H1 (cell line): ENCODE results near the gene CCNYL1. TPM values are rescaled to one million over a fixed set of nuclear protein-coding genes. Genes with fewer than 3 reads are reported as not detected.

ENCODE experiments used
- CTCF ChIA-PET: fragments of 300-600 bp; sonication (Branson Sonifier 250); formaldehyde crosslinking; loops from one replicate; lab custom pipeline; 2021; ENCODE audit not compliant: partially characterized antibody; lab: Charles Lee
- POLR2A ChIA-PET: fragments of 300-600 bp; sonication (Branson Sonifier 250); formaldehyde crosslinking; loops from one replicate; lab custom pipeline; 2021; ENCODE audit warnings: inconsistent platforms; ENCODE audit not compliant: partially characterized antibody; lab: Charles Lee
- DNase-seq, 2 experiments: peaks; one replicate each; pipeline versions ENCODE4 v3.0.0 to v3.0.0-alpha.2; 2010 to 2022; ENCODE audit warnings: low spot score in 2 of 2, low read depth in 1 of 2, mixed read lengths in 1 of 2
- FAIRE-seq: peaks from 2 replicates; lab custom pipeline; 2011; peaks lifted over from hg19 to GRCh38; lab: Jason Lieb, UNC
- H2AFZ ChIP-seq: 2 replicates; pipeline ENCODE4 v1.8.1; 2012; ENCODE audit warnings: low read length, inconsistent platforms
- H2AK5ac ChIP-seq: 2 replicates; pipeline ENCODE4 v1.6.1; 2013; ENCODE audit warnings: low read depth, low read length
- H2BK120ac ChIP-seq: replicated peaks from 2 replicates; pipeline ENCODE3; 2013; ENCODE audit warnings: low read depth, low read length, inconsistent platforms
- H2BK12ac ChIP-seq: 2 replicates; pipeline ENCODE4 v1.6.1; 2013; ENCODE audit warnings: low read depth, low read length
- H2BK15ac ChIP-seq: 2 replicates; pipeline ENCODE4 v1.6.1; 2013; ENCODE audit warnings: low read length
- H2BK20ac ChIP-seq: 2 replicates; pipeline ENCODE4 v1.6.1; 2013; ENCODE audit warnings: low read length
- H2BK5ac ChIP-seq: 2 replicates; pipeline ENCODE4 v1.6.1; 2013; ENCODE audit warnings: low read depth, low read length
- H3K14ac ChIP-seq: 2 replicates; pipeline ENCODE4 v1.6.1; 2013; ENCODE audit warnings: inconsistent platforms; ENCODE audit not compliant: insufficient read length
- H3K18ac ChIP-seq: 2 replicates; pipeline ENCODE4 v1.6.1; 2013; ENCODE audit warnings: low read length; ENCODE audit errors: extremely low read depth
- H3K23ac ChIP-seq: 2 replicates; pipeline ENCODE4 v1.6.1; 2013; ENCODE audit warnings: inconsistent platforms; ENCODE audit not compliant: insufficient read length
- H3K23me2 ChIP-seq: 2 replicates; pipeline ENCODE4 v1.6.1; 2013; ENCODE audit warnings: low read depth, low read length
- H3K27ac ChIP-seq: 2 replicates; pipeline ENCODE4 v1.6.1; 2011; ENCODE audit warnings: low read depth, low read length, inconsistent platforms
- H3K27me3 ChIP-seq, 4 experiments: replicated peaks in 1 of 4; 1 replicate in 1 of 4; 2 replicates in 3 of 4; pipeline versions ENCODE4 v1.6.1 to v1.8.1; 2011 to 2013; ENCODE audit warnings: low read length in 3 of 4, mild to moderate bottlenecking in 3 of 4, inconsistent platforms in 2 of 4, mixed read lengths in 2 of 4, moderate library complexity in 1 of 4; ENCODE audit not compliant: control insufficient read depth in 3 of 4, insufficient read depth in 3 of 4; ENCODE audit errors: extremely low read depth in 1 of 4
- H3K36me3 ChIP-seq, 4 experiments: 2 replicates each; pipeline versions ENCODE4 v1.6.1 to v1.8.1; 2011 to 2013; ENCODE audit warnings: mild to moderate bottlenecking in 4 of 4, low read length in 3 of 4, moderate library complexity in 2 of 4, control low read depth in 1 of 4, inconsistent platforms in 1 of 4; ENCODE audit not compliant: insufficient read depth in 4 of 4, control insufficient read depth in 2 of 4
- H3K4ac ChIP-seq: replicated peaks from 2 replicates; pipeline ENCODE3; 2013; ENCODE audit warnings: low read length, low read depth, mixed read lengths, inconsistent platforms; ENCODE audit not compliant: insufficient read length
- H3K4me1 ChIP-seq, 4 experiments: replicated peaks in 1 of 4; 1 replicate in 1 of 4; 2 replicates in 3 of 4; pipeline versions ENCODE4 v1.6.1 to v1.8.1; 2011 to 2013; ENCODE audit warnings: low read length in 3 of 4, inconsistent platforms in 2 of 4, mixed read lengths in 1 of 4; ENCODE audit not compliant: insufficient read depth in 4 of 4, control insufficient read depth in 3 of 4
- H3K4me2 ChIP-seq, 2 experiments: 2 replicates each; pipeline versions ENCODE4 v1.6.1 to v1.8.1; 2011 to 2013; ENCODE audit warnings: low read depth in 2 of 2, low read length in 2 of 2, control low read depth in 1 of 2, inconsistent platforms in 1 of 2, mild to moderate bottlenecking in 1 of 2; ENCODE audit not compliant: insufficient read depth in 1 of 2
- H3K4me3 ChIP-seq, 4 experiments: fragments of 200-600, 300-600 bp in 1 of 4; sonication (generic), shearing (Covaris generic), sonication (Bioruptor Twin) in 1 of 4; 2 replicates each; pipeline versions ENCODE4 v1.5.1 to v1.8.1; 2011 to 2016; ENCODE audit warnings: low read length in 4 of 4, low read depth in 3 of 4, control low read depth in 2 of 4, inconsistent platforms in 2 of 4, mild to moderate bottlenecking in 2 of 4, mixed read lengths in 1 of 4, moderate library complexity in 1 of 4; ENCODE audit not compliant: insufficient read depth in 2 of 4; ENCODE audit errors: extremely low read depth in 1 of 4
- H3K56ac ChIP-seq: replicated peaks from 2 replicates; pipeline ENCODE3; 2013; ENCODE audit warnings: low read depth, mild to moderate bottlenecking, mixed read lengths, low read length, inconsistent platforms; ENCODE audit not compliant: insufficient read length
- H3K79me1 ChIP-seq: 2 replicates; pipeline ENCODE4 v1.6.1; 2013; ENCODE audit warnings: low read depth, low read length, control low read depth
- H3K79me2 ChIP-seq, 2 experiments: 2 replicates each; pipeline versions ENCODE4 v1.6.1 to v1.8.1; 2012 to 2013; ENCODE audit warnings: low read length in 2 of 2, mild to moderate bottlenecking in 2 of 2, inconsistent platforms in 1 of 2; ENCODE audit not compliant: insufficient read depth in 2 of 2, control insufficient read depth in 1 of 2
- H3K9ac ChIP-seq, 4 experiments: replicated peaks in 1 of 4; 1 replicate in 1 of 4; 2 replicates in 3 of 4; pipeline versions ENCODE4 v1.6.1 to v1.8.1; 2011 to 2013; ENCODE audit warnings: low read depth in 3 of 4, low read length in 3 of 4, control low read depth in 2 of 4, mild to moderate bottlenecking in 2 of 4, moderate library complexity in 2 of 4, inconsistent platforms in 1 of 4; ENCODE audit errors: extremely low read depth in 1 of 4
- H3K9me3 ChIP-seq, 2 experiments: 2 replicates each; pipeline versions ENCODE4 v1.6.1 to v1.8.1; 2012 to 2013; ENCODE audit warnings: mild to moderate bottlenecking in 2 of 2, moderate library complexity in 2 of 2, control low read depth in 1 of 2, inconsistent platforms in 1 of 2, low read depth in 1 of 2, low read length in 1 of 2, mixed read lengths in 1 of 2; ENCODE audit not compliant: insufficient read depth in 2 of 2
- H4K20me1 ChIP-seq, 2 experiments: replicated peaks in 1 of 2; 2 replicates each; pipeline versions ENCODE3 to v1.8.1; 2011 to 2013; ENCODE audit warnings: inconsistent platforms in 2 of 2, low read length in 2 of 2, mild to moderate bottlenecking in 1 of 2; ENCODE audit not compliant: insufficient read depth in 2 of 2, control insufficient read depth in 1 of 2
- H4K5ac ChIP-seq: 2 replicates; pipeline ENCODE4 v1.6.1; 2013; ENCODE audit warnings: low read length, low read depth, mixed read lengths, inconsistent platforms; ENCODE audit not compliant: insufficient read length
- H4K8ac ChIP-seq: 2 replicates; pipeline ENCODE4 v1.8.0; 2013; ENCODE audit warnings: mild to moderate bottlenecking, moderate library complexity, low read length, inconsistent platforms; ENCODE audit not compliant: insufficient read depth; ENCODE audit errors: extremely low read depth
- H4K91ac ChIP-seq: replicated peaks from 2 replicates; pipeline ENCODE3; 2013; ENCODE audit warnings: low read length, mixed read lengths, inconsistent platforms; ENCODE audit not compliant: insufficient read length
- ASH2L ChIP-seq: fragments of 200-600, 300-600 bp; sonication (generic); IDR thresholded peaks from one replicate; pipeline ENCODE4 v1.7.1; 2017; ENCODE audit warnings: low read length
- BACH1 ChIP-seq: IDR thresholded peaks from 2 replicates; pipeline ENCODE4 v1.6.1; 2012; ENCODE audit warnings: low read length, improper control_type of control experiment
- CBX8 ChIP-seq: fragments of 300-800, 300-1000 bp; sonication (generic); IDR thresholded peaks from 2 replicates; pipeline ENCODE4 v1.7.1; 2016; ENCODE audit warnings: low read depth, low read length, borderline replicate concordance
- WGBS, 2 experiments: shearing (Covaris generic) in 1 of 2; methylation state at CpG; one replicate each; pipeline versions ENCODE4 v1.1.6 to v1.1.7; 2013 to 2015; ENCODE audit warnings: low lambda C conversion rate in 2 of 2, mixed read lengths in 2 of 2, inconsistent platforms in 1 of 2, low coverage in 1 of 2, missing lambda C conversion rate in 1 of 2; ENCODE audit not compliant: insufficient replicate concordance in 2 of 2, insufficient coverage in 1 of 2, insufficient read length in 1 of 2; ENCODE audit errors: extremely low coverage in 1 of 2, missing lambda C conversion rate in 1 of 2; 5-methylcytosine and 5-hydroxymethylcytosine counted together
- polyA plus RNA-seq, 7 experiments: library from polyadenylated mRNA; depleted of rRNA in 3 of 7; stranded (reverse) in 5 of 7; unstranded in 2 of 7; fragments of >200 nt in 5 of 7; fragments of 200-250 nt in 2 of 7; gene quantifications; 1 replicate in 5 of 7; 2 replicates in 1 of 7; 4 replicates in 1 of 7; pipeline versions ENCODE4 v1.2.1 to v1.2.3, GENCODE V29; 2011 to 2013; ENCODE audit warnings: missing spikeins in 2 of 7, mixed read lengths in 2 of 7
- total RNA-seq: library from RNA; stranded (reverse); fragmentation: NEBNext Ultra II Directional; extraction: Animal tissue kit (Norgen Biotek cat#: 25700); gene quantifications from 2 replicates; pipeline ENCODE4 v1.2.1, GENCODE V29; 2021

CCNYL1 gene
- total and polyA plus RNA-seq, 2 of the 8 experiments (the other 6 are each of a cell fraction or from before 2014, with no cell fraction given): 13.3 to 35.4 TPM

GRCh38 chr2:207766041-207766551, 54.7 kb downstream of the CCNYL1 start:
- H2BK120ac ChIP-seq: peak overlapping the region; percentile 1
- peaks cover 10% of the 10 kb centered on the region for H3K79me1 ChIP-seq
- peak overlapping the region; percentile 73; the same call in 1 of the 2 replicates for H2BK5ac ChIP-seq
- H3K27ac ChIP-seq: no peak overlapping the region; the same call in 1 of the 2 replicates
- H2BK12ac ChIP-seq: peak overlapping the region; percentile 93
- FAIRE-seq: peak; percentile 57
- H3K9me3 ChIP-seq: no peaks in the 10 kb centered on the region
- DNase-seq: no peak
- peak overlapping the region; percentile 5 for H4K5ac ChIP-seq
- H2AK5ac ChIP-seq: no peak overlapping the region; the same call in 1 of the 2 replicates
- no peak overlapping the region for H3K23ac ChIP-seq
- ChIA-PET POLR2A (interaction anchor here (0.6 to 4.2 kb wide), 21 partner anchors 8 to 268 kb away, joined by 3 to 28 read pairs (median 4); partner anchors contain the start of gene CCNYL1), CTCF (interaction anchor here (0.6 to 7.4 kb wide), 27 partner anchors 9 to 308 kb away, joined by 3 to 69 read pairs (median 5); partner anchors contain the start of gene METTL21A)
- no peak overlapping the region for H3K4ac ChIP-seq
- peak overlapping the region; percentile 11 for H3K18ac ChIP-seq
- H3K79me2 ChIP-seq: peaks cover 34 to 80% of the 10 kb centered on the region in 2 experiments
- H3K56ac ChIP-seq: no peak overlapping the region
- peak overlapping the region; percentile 84 to 96 (median 86) for H3K4me3 ChIP-seq
- no peak overlapping the region for H4K91ac ChIP-seq
- peaks cover 32% of the 10 kb centered on the region for H3K23me2 ChIP-seq
- WGBS, 2 experiments: 20% methylated on average over 5 of the region's 5 CpGs; no CpG with 5 or more reads in 1 of the 2 experiments
- H2BK15ac ChIP-seq: no peak overlapping the region
- H3K14ac ChIP-seq: no peak overlapping the region
- 0 out of 2 replicates have a peak overlapping the region, but pooled peaks have one; percentile 78 for H2BK20ac ChIP-seq
- TF ChIP-seq CBX8: no peak
- peak; percentile 19 for TF ChIP-seq ASH2L
- no peak for TF ChIP-seq BACH1
- peak overlapping the region in 3 of 4 experiments; percentile 4 to 58 (median 5); a peak in 2 of 7 replicates for H3K9ac ChIP-seq
- peaks cover 11 to 54% (median 39%) of the 10 kb centered on the region in 4 experiments for H3K4me1 ChIP-seq
- H3K36me3 ChIP-seq: peaks cover 7 to 68% (median 17%) of the 10 kb centered on the region in 4 experiments; a peak in 7 of 8 replicates
- H2AFZ ChIP-seq: no peak overlapping the region
- peak overlapping the region; percentile 86 to 90 for H3K4me2 ChIP-seq
- peaks cover 18 to 24% of the 10 kb centered on the region in 2 experiments for H4K20me1 ChIP-seq
- peaks cover 0 to 4% (median 1%) of the 10 kb centered on the region in 4 experiments; a peak in 1 of 7 replicates for H3K27me3 ChIP-seq
- no peak overlapping the region for H4K8ac ChIP-seq
